ENCODE results near the gene PABPC1L.

DNA sequence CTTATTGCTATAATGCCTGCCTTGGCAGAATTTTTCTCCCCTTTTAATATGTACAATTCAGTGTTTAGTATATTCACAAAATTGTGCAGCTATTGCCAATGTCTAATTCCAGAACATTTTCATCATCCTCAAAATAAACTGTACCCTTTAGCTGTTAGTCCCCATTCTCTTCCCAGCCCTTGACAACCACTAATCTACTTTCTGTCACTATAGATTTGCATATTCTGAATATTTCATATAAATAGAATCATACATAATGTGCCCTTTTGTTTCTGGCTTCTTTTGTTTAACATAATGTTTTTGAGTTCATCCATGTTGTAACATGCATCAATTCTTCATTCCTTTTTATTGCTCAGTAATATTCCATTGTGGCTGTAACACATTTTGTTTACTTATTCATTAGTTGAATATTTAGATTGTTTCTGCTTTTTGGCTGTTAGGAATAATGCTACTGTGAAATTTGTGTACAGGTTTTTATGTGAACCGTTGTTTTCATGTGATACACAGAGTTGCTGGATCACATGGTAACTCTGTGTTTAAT is 78.8 kb downstream of the PABPC1L start:
- TF ChIP-seq, protein P1, sequence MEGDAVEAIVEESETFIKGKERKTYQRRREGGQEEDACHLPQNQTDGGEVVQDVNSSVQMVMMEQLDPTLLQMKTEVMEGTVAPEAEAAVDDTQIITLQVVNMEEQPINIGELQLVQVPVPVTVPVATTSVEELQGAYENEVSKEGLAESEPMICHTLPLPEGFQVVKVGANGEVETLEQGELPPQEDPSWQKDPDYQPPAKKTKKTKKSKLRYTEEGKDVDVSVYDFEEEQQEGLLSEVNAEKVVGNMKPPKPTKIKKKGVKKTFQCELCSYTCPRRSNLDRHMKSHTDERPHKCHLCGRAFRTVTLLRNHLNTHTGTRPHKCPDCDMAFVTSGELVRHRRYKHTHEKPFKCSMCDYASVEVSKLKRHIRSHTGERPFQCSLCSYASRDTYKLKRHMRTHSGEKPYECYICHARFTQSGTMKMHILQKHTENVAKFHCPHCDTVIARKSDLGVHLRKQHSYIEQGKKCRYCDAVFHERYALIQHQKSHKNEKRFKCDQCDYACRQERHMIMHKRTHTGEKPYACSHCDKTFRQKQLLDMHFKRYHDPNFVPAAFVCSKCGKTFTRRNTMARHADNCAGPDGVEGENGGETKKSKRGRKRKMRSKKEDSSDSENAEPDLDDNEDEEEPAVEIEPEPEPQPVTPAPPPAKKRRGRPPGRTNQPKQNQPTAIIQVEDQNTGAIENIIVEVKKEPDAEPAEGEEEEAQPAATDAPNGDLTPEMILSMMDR (IDR thresholded peaks at IDR 0.05) = no peak
- TF ChIP-seq POLR2AphosphoS5 (IDR thresholded peaks at IDR 0.05; ENCODE audit: low read depth, low read length) (no peak), TCF7L2 (IDR thresholded peaks at IDR 0.05; ENCODE audit: low read depth, low read length) (no peak), SIN3A (IDR thresholded peaks at IDR 0.05; ENCODE audit: borderline replicate concordance, insufficient read depth, low read depth, low read length) (no peak)
- TF ChIP-seq, protein P2, sequence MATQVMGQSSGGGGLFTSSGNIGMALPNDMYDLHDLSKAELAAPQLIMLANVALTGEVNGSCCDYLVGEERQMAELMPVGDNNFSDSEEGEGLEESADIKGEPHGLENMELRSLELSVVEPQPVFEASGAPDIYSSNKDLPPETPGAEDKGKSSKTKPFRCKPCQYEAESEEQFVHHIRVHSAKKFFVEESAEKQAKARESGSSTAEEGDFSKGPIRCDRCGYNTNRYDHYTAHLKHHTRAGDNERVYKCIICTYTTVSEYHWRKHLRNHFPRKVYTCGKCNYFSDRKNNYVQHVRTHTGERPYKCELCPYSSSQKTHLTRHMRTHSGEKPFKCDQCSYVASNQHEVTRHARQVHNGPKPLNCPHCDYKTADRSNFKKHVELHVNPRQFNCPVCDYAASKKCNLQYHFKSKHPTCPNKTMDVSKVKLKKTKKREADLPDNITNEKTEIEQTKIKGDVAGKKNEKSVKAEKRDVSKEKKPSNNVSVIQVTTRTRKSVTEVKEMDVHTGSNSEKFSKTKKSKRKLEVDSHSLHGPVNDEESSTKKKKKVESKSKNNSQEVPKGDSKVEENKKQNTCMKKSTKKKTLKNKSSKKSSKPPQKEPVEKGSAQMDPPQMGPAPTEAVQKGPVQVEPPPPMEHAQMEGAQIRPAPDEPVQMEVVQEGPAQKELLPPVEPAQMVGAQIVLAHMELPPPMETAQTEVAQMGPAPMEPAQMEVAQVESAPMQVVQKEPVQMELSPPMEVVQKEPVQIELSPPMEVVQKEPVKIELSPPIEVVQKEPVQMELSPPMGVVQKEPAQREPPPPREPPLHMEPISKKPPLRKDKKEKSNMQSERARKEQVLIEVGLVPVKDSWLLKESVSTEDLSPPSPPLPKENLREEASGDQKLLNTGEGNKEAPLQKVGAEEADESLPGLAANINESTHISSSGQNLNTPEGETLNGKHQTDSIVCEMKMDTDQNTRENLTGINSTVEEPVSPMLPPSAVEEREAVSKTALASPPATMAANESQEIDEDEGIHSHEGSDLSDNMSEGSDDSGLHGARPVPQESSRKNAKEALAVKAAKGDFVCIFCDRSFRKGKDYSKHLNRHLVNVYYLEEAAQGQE (IDR thresholded peaks at IDR 0.05; ENCODE audit: insufficient read depth in 1 of 2, low read depth in 2 of 2, low read length in 1 of 2) = no peak

All from Panc1 (cell line).